Nephron (organoid): Measurements from ENCODE around the gene KCNJ16.

Source experiments
- H3K27ac Mint-ChIP-seq, 3 experiments: 2 replicates each; pipeline ENCODE4 v1.8.0; 2020; ENCODE audit warnings: mixed read lengths in 3 of 3, mild to moderate bottlenecking in 2 of 3, moderate library complexity in 1 of 3
- H3K27me3 Mint-ChIP-seq: 2 replicates; pipeline ENCODE4 v1.8.0; 2021; ENCODE audit warnings: low read depth, mild to moderate bottlenecking, moderate library complexity, mixed read lengths
- H3K36me3 Mint-ChIP-seq: 2 replicates; pipeline ENCODE4 v1.8.0; 2020; ENCODE audit warnings: low read depth, mixed read lengths
- H3K4me1 Mint-ChIP-seq: 2 replicates; pipeline ENCODE4 v1.8.0; 2020; ENCODE audit warnings: mixed read lengths
- H3K4me3 Mint-ChIP-seq, 3 experiments: 2 replicates each; pipeline ENCODE4 v1.8.0; 2020; ENCODE audit warnings: mild to moderate bottlenecking in 3 of 3, mixed read lengths in 3 of 3, moderate library complexity in 2 of 3
- H3K9me3 Mint-ChIP-seq: 2 replicates; pipeline ENCODE4 v1.8.0; 2020; ENCODE audit warnings: mixed read lengths
- CTCF ChIP-seq, 3 experiments: fragments of 200-600 bp; sonication (generic); IDR thresholded peaks; one replicate each; pipeline ENCODE4 v1.5.0; 2021; ENCODE audit warnings: antibody characterized with exemption in 3 of 3; ENCODE audit not compliant: unreplicated experiment in 3 of 3

KCNJ16 gene

GRCh38 chr17:70100983-70101382, 26.0 kb downstream of the KCNJ16 start:
- Mint-ChIP-seq H3K4me1 (peaks cover 8% of the 10 kb centered on the region), H3K27me3 (peaks cover 4% of the 10 kb centered on the region), H3K36me3 (peaks cover 8% of the 10 kb centered on the region), H3K9me3 (no peaks in the 10 kb centered on the region), H3K27ac (no peak overlapping the region), H3K4me3 (no peak overlapping the region)
- TF ChIP-seq CTCF (IDR thresholded peaks at IDR 0.05; ENCODE audit: unreplicated experiment in 3 of 3), result no peak

GRCh38 chr17:70102531-70102930, 27.5 kb downstream of the KCNJ16 start:
- TF ChIP-seq CTCF (IDR thresholded peaks at IDR 0.05; ENCODE audit: unreplicated experiment in 3 of 3), result no peak
- Mint-ChIP-seq H3K27me3 (peaks cover 4% of the 10 kb centered on the region), H3K27ac (no peak overlapping the region), H3K4me1 (peaks cover 8% of the 10 kb centered on the region), H3K4me3 (no peak overlapping the region), H3K36me3 (peaks cover 8% of the 10 kb centered on the region), H3K9me3 (no peaks in the 10 kb centered on the region)

DNA sequence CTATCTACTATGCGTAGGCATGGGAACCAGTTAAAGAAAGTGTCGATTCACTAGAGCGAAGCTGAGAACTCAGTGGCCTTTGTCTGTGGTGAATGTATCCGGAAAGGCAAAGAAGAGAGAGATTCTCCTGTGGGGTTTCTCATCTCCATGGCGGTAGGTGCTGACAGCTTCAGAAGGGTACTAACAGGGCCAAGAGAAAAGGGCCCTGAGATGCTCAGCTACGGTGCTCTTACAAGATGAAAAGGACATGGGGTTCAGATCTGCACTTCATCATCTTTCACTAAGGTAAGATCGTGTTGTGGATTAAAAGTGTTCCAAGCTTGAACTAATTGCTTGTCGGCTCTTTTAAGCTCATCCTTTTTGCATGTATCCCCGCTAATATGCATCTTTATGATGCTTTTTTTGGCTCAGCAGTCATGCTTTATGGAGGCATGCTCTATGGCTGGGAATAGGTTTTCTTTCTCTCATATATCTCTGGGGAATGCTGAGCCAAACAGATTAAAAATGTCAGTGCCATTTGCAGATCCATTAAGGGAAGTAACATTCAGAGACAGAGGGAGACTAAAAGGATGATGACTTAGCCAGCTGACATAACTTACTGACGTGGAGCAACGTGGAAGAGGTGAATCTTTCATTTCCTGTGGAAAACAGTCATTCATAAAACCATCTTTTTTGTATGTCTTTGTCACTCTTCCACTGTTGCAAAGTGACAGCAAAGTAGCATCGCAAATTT, 29.9 kb downstream of the KCNJ16 start:
- Mint-ChIP-seq H3K36me3 (peaks cover 19% of the 10 kb centered on the region), H3K9me3 (peaks cover 4% of the 10 kb centered on the region), H3K27ac (no peak overlapping the region), H3K4me3 (no peak overlapping the region), H3K27me3 (peaks cover 4% of the 10 kb centered on the region), H3K4me1 (peaks cover 8% of the 10 kb centered on the region)
- no peak for TF ChIP-seq CTCF (IDR thresholded peaks at IDR 0.05; ENCODE audit: unreplicated experiment in 3 of 3)

GRCh38 chr17:70105641-70106040, 30.6 kb downstream of the KCNJ16 start:
- Mint-ChIP-seq H3K27me3 (peaks cover 4% of the 10 kb centered on the region), H3K9me3 (peaks cover 4% of the 10 kb centered on the region), H3K36me3 (peaks cover 25% of the 10 kb centered on the region), H3K4me1 (peaks cover 14% of the 10 kb centered on the region), H3K4me3 (no peak overlapping the region), H3K27ac (no peak overlapping the region)
- no peak for TF ChIP-seq CTCF (IDR thresholded peaks at IDR 0.05; ENCODE audit: unreplicated experiment in 3 of 3)

- Mint-ChIP-seq H3K27me3 (peaks cover 4% of the 10 kb centered on the region), H3K27ac (no peak overlapping the region), H3K4me3 (no peak overlapping the region), H3K4me1 (peaks cover 14% of the 10 kb centered on the region), H3K36me3 (peaks cover 29% of the 10 kb centered on the region), H3K9me3 (peaks cover 4% of the 10 kb centered on the region)
- no peak for TF ChIP-seq CTCF (IDR thresholded peaks at IDR 0.05; ENCODE audit: unreplicated experiment in 3 of 3)
Observed at GRCh38 chr17:70106551-70106950, 31.5 kb downstream of the KCNJ16 start.

- H3K27ac Mint-ChIP-seq, result no peak overlapping the region
- TF ChIP-seq CTCF (IDR thresholded peaks at IDR 0.05; ENCODE audit: unreplicated experiment in 3 of 3), result no peak
- H3K4me1 Mint-ChIP-seq, result peaks cover 14% of the 10 kb centered on the region
- no peak overlapping the region for H3K4me3 Mint-ChIP-seq
- H3K27me3 Mint-ChIP-seq, result peaks cover 4% of the 10 kb centered on the region
- H3K36me3 Mint-ChIP-seq, result peaks cover 29% of the 10 kb centered on the region
- peaks cover 4% of the 10 kb centered on the region for H3K9me3 Mint-ChIP-seq
Observed at GRCh38 chr17:70107441-70107840, 32.4 kb downstream of the KCNJ16 start.
